HG02943 (cell line): Measurements from ENCODE around the gene GARS1.
"Not testable (repeated sequence)": the region's sequence is repeated elsewhere in the genome, so short reads cannot be mapped to it uniquely, and the experiment has no call there.

Experiments used
- ATAC-seq: cut with Tn5 transposase; IDR thresholded peaks from one replicate; pipeline ENCODE4 v1.9.1; 2021; ENCODE audit warnings: mild to moderate bottlenecking, low read depth, moderate library complexity; ENCODE audit not compliant: unreplicated experiment

The GARS1 gene

GRCh38 chr7:30572212-30572841 lies 22.4 kb upstream of the GARS1 start:
- no peak for ATAC-seq

- ATAC-seq: no peak
Measured at GRCh38 chr7:30575910-30576309, 18.8 kb upstream of the GARS1 start.

DNA sequence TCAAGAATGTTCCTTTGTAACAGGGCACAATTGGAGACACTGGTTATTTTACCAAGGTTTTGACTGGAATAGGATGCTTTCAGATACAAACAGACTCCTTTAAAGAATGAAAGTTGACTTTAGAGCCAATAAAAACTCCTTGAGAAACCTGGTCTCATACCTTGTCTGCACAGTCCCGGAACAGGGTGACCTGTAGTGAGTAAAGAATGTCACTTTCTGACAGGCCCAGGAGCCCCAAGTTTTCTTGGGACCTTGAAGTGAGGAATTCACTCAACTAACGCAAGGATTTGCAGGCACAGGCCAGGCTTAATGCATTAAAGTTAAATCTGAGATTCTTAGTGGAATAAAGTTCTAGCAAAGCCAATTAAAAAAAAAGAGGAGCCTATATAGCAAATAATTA lies 11.5 kb upstream of the GARS1 start:
- ATAC-seq: no peak

GRCh38 chr7:30584415-30584814 lies 10.3 kb upstream of the GARS1 start:
- ATAC-seq: no peak

DNA sequence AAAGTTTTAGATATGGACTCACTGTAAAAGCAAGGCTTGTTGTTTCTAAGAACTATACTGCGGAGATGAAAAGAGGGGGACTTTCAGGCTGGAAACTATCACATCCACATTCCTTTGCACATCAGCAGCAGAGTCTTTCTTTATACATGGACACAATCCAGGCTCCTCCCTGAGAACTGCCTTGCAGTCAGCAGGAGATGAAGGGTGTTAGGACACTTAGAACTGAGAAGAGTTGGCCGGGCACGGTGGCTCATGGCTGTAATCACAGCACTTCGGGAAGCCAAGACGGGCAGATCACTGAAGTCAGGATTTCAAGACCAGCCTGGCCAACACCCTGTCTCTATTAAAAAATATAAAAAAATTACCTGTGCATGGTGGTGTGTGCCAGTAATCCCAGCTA lies 9.7 kb upstream of the GARS1 start:
- no peak for ATAC-seq

- no peak for ATAC-seq
Measured at GRCh38 chr7:30585675-30586074, 9.0 kb upstream of the GARS1 start.

DNA sequence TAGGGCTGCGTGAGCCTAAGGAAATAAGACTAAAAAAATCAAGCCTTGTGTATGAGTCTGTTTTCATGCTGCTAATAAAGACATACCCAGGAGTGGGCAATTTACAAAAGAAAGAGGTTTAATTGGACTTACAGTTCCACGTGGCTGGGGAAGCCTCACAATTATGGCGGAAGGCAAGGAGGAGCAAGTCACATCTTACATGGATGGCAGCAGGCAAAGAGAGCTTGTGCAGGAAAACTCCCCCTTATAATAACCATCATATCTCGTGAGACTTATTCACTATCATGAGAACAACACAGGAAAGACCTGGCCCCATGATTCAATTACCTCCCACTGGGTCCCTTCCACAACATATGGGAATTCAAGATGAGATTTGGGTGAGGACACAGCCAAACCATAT lies 7.1 kb upstream of the GARS1 start:
- ATAC-seq: not testable (repeated sequence)

DNA sequence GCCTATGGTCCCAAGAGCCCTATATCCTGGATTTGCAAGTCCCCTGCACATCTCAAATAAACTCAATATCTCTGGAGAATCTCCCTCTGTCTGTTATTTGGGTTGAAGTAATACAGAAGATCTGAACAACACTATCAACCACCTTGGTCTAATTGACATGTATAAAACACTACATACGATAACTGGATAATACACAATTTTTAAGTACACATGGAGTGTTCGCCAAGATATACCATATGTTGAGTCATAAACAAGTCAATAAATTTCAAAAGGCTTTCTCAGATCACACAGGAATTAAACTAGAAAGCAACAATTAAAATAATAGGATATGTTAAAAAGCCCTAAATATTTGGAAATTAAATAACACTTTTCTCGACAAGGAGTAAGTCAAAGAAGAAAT lies 5.6 kb upstream of the GARS1 start:
- ATAC-seq: no peak

DNA sequence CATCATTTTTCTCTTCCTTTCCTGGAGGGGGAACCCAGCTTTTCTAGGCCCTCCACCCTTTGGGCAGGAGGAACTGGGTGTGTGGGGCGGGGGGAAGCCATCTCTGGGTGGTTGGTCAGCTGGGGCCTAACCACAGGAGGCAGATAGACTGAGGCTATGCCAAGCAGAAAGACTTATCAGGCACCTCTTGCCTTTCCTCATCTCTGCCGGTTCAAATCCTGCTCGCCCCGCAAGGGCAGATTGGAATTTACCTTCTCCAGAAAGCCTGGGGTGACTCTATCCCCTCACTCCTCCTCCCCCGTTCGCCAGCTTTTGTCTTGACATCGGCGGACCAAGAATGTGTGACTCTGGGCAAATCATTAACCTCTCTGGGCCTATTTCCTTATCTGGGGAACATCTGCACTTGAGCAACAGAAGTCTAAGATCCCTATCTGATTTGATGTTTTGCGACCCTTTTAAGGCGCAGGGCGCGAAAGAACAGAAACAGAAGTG lies 584 bp upstream of the GARS1 start:
- ATAC-seq: peak; percentile 43

DNA sequence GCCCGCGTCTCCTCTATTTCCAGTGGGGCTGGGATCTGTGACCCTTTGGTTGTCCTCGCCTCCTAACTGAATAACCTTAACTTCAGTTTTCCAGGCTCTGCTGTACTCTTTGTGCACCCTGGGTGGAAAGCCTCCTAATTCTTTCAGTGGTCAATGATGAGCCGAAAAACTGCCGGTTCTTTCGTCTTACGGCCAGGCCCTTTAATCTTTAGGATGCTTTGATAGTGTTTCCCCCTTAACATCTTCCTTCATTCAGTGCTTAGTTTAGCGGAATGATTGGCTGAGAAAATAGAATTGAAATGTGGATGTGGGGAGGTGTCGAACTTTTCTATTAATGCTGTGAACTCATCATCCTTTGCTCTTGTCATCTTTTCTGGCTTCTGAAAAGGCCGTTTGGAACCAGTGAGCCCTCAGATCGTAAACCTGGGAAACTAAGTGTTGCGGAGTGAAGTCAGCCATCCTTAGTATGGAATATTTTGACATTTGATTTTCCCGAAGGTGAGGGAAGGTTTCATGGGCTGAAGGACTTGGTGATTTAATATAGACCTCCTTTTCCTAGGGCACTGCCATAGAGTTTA lies 847 bp downstream of the GARS1 start:
- no peak for ATAC-seq

- no peak for ATAC-seq
Measured at GRCh38 chr7:30596014-30596641, 1.4 kb downstream of the GARS1 start.

GRCh38 chr7:30596721-30597120 lies 2.0 kb downstream of the GARS1 start:
- ATAC-seq: no peak

DNA sequence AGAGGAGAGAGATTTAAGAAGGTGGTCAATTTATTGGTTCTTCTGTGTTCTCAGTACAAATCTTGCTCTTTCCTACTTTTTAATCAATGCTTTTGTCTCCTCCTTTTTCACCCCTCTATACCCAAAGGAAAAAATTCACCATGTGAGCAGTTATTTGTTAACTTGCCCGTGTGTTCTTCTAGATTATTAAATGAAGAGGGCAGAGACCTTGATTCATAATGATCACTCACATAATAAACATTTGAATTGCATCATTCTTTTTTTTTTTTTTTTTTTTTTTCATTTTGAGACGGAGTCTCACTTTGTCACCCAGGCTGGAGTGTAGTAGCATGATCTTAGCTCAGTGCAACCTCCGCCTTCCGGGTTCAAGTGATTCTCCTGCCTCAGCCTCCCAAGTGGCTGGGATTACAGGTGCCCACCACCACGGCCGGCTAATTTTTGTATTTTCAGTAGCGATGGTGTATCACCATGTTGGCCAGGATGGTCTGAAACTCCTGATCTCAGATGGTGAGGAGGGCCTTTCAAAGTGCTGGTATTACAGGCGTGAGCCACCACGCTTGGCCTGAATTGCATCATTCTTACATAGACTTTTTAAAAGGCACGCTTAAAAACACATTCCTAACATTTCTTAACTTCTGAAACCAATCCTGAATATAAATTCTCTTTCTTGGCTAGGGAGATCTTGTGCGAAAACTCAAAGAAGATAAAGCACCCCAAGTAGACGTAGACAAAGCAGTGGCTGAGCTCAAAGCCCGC lies 3.6 kb downstream of the GARS1 start:
- ATAC-seq: no peak

- ATAC-seq: no peak
Measured at GRCh38 chr7:30604901-30605300, 10.2 kb downstream of the GARS1 start.

DNA sequence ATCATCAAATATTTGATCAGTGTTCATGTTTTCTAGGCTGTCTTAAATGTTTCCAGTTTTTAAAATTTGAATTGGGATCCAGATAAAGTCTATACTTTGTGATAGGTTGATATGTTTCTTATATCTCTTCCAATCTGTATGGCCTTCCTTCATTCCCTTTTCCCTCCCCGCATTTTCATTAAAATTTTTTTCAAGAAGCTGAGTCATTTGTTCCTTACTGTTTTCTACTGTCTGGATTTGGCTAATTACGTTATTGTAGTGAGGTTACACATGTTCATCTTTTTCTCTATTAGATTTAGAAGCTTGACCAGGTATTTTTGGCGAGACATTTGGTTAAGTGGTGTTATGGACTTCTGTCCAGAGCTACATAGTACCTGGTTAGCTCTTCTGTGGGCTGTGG lies 11.2 kb downstream of the GARS1 start:
- no peak for ATAC-seq

- ATAC-seq: no peak
Measured at GRCh38 chr7:30612658-30613265, 18.1 kb downstream of the GARS1 start.

- no peak for ATAC-seq
Measured at GRCh38 chr7:30613366-30614325, 19.0 kb downstream of the GARS1 start.

GRCh38 chr7:30616318-30616717 lies 21.6 kb downstream of the GARS1 start:
- ATAC-seq: no peak

DNA sequence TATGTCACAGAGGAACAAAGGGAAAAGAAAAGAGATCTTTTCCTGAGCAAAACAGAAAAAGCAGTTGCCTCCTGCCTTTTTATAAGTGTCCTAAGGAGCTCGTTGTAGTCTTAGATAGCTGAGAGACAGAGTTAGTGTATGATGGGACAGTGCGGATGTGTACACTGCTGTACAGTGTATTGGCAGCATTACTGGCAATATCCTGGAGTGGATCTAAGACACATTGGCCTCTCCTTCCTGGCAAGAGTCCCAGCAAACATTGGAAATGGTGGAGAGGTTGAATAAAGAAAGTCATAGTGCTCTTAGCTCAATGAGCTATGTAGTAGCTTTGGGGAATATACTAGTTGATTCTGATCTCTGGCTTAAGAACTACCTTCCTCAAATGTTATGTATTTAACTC lies 22.7 kb downstream of the GARS1 start:
- ATAC-seq: no peak
